IMR-90 (cell line): ENCODE results near the gene ALG8. TPM values are rescaled to one million over a fixed set of nuclear protein-coding genes. Genes with fewer than 3 reads are reported as not detected.

Experiments
- ATAC-seq: fragments of 200-7000 bp; cut with Tn5 transposase; 2 replicates; pipeline ENCODE4 v1.9.1; 2020; ENCODE audit warnings: low read depth, mild to moderate bottlenecking, moderate library complexity
- BruUV-seq: library from RNA; stranded (reverse); fragments of 400-500 nt; replicated peaks from 2 replicates; lab custom pipeline; 2021; lab: Mats Ljungman, UMichigan
- CTCF ChIA-PET: fragments of 300-600 bp; formaldehyde crosslinking; extraction: SDS; loops from one replicate; lab custom pipeline; 2021; ENCODE audit warnings: antibody characterized with exemption; lab: Yijun Ruan, JAX
- POLR2A ChIA-PET: fragments of 300-600 bp; sonication (Branson Sonifier 250); formaldehyde crosslinking; loops from one replicate; lab custom pipeline; 2022; ENCODE audit warnings: antibody characterized with exemption; ENCODE audit not compliant: unreplicated experiment; lab: Charles Lee
- DNase-seq: peaks from one replicate; pipeline ENCODE4 v3.0.0; 2013
- H2AFZ ChIP-seq: replicated peaks from 2 replicates; pipeline ENCODE3; 2013; ENCODE audit warnings: low read length, mild to moderate bottlenecking; ENCODE audit not compliant: poor library complexity
- H2AK5ac ChIP-seq: 2 replicates; pipeline ENCODE4 v1.6.1; 2013; ENCODE audit warnings: low read depth, low read length, inconsistent platforms
- H2AK9ac ChIP-seq: replicated peaks from 2 replicates; pipeline ENCODE3; 2013; ENCODE audit warnings: mild to moderate bottlenecking, low read depth, low read length, moderate library complexity; ENCODE audit not compliant: poor library complexity
- H2BK120ac ChIP-seq: 2 replicates; pipeline ENCODE4 v1.6.1; 2013; ENCODE audit warnings: low read depth, low read length, inconsistent platforms
- H2BK15ac ChIP-seq: 3 replicates; pipeline ENCODE4 v1.6.1; 2013; ENCODE audit warnings: low read depth, low read length, inconsistent platforms
- H2BK20ac ChIP-seq: 2 replicates; pipeline ENCODE4 v1.6.1; 2013; ENCODE audit warnings: low read depth, mild to moderate bottlenecking, inconsistent platforms, low read length, moderate library complexity
- H2BK5ac ChIP-seq: 2 replicates; pipeline ENCODE4 v1.6.1; 2013; ENCODE audit warnings: mild to moderate bottlenecking, low read depth, low read length, inconsistent platforms; ENCODE audit not compliant: poor library complexity, severe bottlenecking
- H3K14ac ChIP-seq: replicated peaks from 2 replicates; pipeline ENCODE4 v1.6.1; 2013; ENCODE audit warnings: low read depth, low read length, inconsistent platforms
- H3K18ac ChIP-seq: 2 replicates; pipeline ENCODE4 v1.6.1; 2013; ENCODE audit warnings: low read depth, low read length, control low read depth
- H3K23ac ChIP-seq: 2 replicates; pipeline ENCODE4 v1.6.1; 2013; ENCODE audit warnings: low read depth, low read length, inconsistent platforms
- H3K27ac ChIP-seq: 2 replicates; pipeline ENCODE4 v1.5.1; 2013; ENCODE audit warnings: mild to moderate bottlenecking, control low read depth, low read length; ENCODE audit not compliant: insufficient read depth
- H3K27me3 ChIP-seq: 2 replicates; pipeline ENCODE4 v1.6.1; 2013; ENCODE audit warnings: low read length; ENCODE audit not compliant: control insufficient read depth, insufficient read depth
- H3K36me3 ChIP-seq: 2 replicates; pipeline ENCODE4 v1.6.1; 2013; ENCODE audit warnings: low read length, mixed read lengths; ENCODE audit not compliant: control insufficient read depth, insufficient read depth
- H3K4ac ChIP-seq: 2 replicates; pipeline ENCODE4 v1.6.1; 2013; ENCODE audit warnings: low read depth, low read length, inconsistent platforms
- H3K4me1 ChIP-seq: 2 replicates; pipeline ENCODE4 v1.6.1; 2013; ENCODE audit warnings: low read length, mixed read lengths; ENCODE audit not compliant: control insufficient read depth, insufficient read depth
- H3K4me2 ChIP-seq: 2 replicates; pipeline ENCODE4 v1.6.1; 2013; ENCODE audit warnings: low read depth, mild to moderate bottlenecking, control low read depth, low read length, moderate library complexity
- H3K4me3 ChIP-seq: 2 replicates; pipeline ENCODE4 v1.5.1; 2013; ENCODE audit warnings: low read depth, mild to moderate bottlenecking, control low read depth, low read length, moderate library complexity; ENCODE audit not compliant: insufficient read depth
- H3K56ac ChIP-seq: 2 replicates; pipeline ENCODE4 v1.6.1; 2013; ENCODE audit warnings: low read length, inconsistent platforms; ENCODE audit not compliant: insufficient read depth; ENCODE audit errors: extremely low read depth
- H3K79me1 ChIP-seq, 2 experiments: 2 replicates each; pipeline ENCODE4 v1.6.1; 2013; ENCODE audit warnings: low read length in 2 of 2, inconsistent platforms in 1 of 2, low read depth in 1 of 2
- H3K9ac ChIP-seq: 2 replicates; pipeline ENCODE4 v1.6.1; 2013; ENCODE audit warnings: low read depth, low read length, control low read depth
- H3K9me1 ChIP-seq: 2 replicates; pipeline ENCODE4 v1.6.1; 2013; ENCODE audit warnings: low read length, inconsistent platforms; ENCODE audit not compliant: insufficient read depth
- H3K9me3 ChIP-seq: 2 replicates; pipeline ENCODE4 v1.6.1; 2013; ENCODE audit warnings: low read length; ENCODE audit not compliant: control insufficient read depth, insufficient read depth
- H4K20me1 ChIP-seq: 2 replicates; pipeline ENCODE4 v1.6.1; 2013; ENCODE audit warnings: low read length, inconsistent platforms; ENCODE audit not compliant: insufficient read depth
- H4K5ac ChIP-seq: 2 replicates; pipeline ENCODE4 v1.6.1; 2013; ENCODE audit warnings: mild to moderate bottlenecking, low read depth, low read length, control low read depth
- H4K8ac ChIP-seq, 2 experiments: 2 replicates each; pipeline ENCODE4 v1.6.1; 2013; ENCODE audit warnings: low read depth in 2 of 2, low read length in 2 of 2, control low read depth in 1 of 2, inconsistent platforms in 1 of 2
- H4K91ac ChIP-seq: 2 replicates; pipeline ENCODE4 v1.6.1; 2013; ENCODE audit warnings: low read depth, low read length, inconsistent platforms; ENCODE audit not compliant: insufficient read depth
- BHLHE40 ChIP-seq: fragments of 150-350 bp; IDR thresholded peaks from 2 replicates; pipeline ENCODE4 v1.6.1; 2016; ENCODE audit warnings: mild to moderate bottlenecking, low read depth, low read length
- CHD1 ChIP-seq: IDR thresholded peaks from 2 replicates; pipeline ENCODE4 v1.6.1; 2012; ENCODE audit warnings: low read depth, low read length, improper control_type of control experiment
- MAFK ChIP-seq: IDR thresholded peaks from 2 replicates; pipeline ENCODE4 v1.6.1; 2012; ENCODE audit warnings: low read depth, low read length, improper control_type of control experiment
- MAZ ChIP-seq: IDR thresholded peaks from 2 replicates; pipeline ENCODE4 v1.6.1; 2012; ENCODE audit warnings: low read depth, mild to moderate bottlenecking, low read length, improper control_type of control experiment, moderate library complexity, borderline replicate concordance
- MXI1 ChIP-seq: IDR thresholded peaks from 2 replicates; pipeline ENCODE4 v1.6.1; 2012; ENCODE audit warnings: low read depth, mild to moderate bottlenecking, low read length, moderate library complexity, borderline replicate concordance
- NFE2L2 ChIP-seq: fragments of 150-350 bp; IDR thresholded peaks from 2 replicates; pipeline ENCODE4 v1.6.1; 2016; ENCODE audit warnings: low read depth, mild to moderate bottlenecking, low read length
- POLR2A ChIP-seq: IDR thresholded peaks from 2 replicates; pipeline ENCODE4 v1.6.1; 2012; ENCODE audit warnings: mild to moderate bottlenecking, low read depth, low read length
- RAD21 ChIP-seq: IDR thresholded peaks from 2 replicates; pipeline ENCODE4 v1.6.1; 2012; ENCODE audit warnings: low read length, improper control_type of control experiment
- RCOR1 ChIP-seq: IDR thresholded peaks from 2 replicates; pipeline ENCODE4 v1.6.1; 2012; ENCODE audit warnings: mild to moderate bottlenecking, low read length, improper control_type of control experiment; ENCODE audit not compliant: insufficient replicate concordance
- RFX5 ChIP-seq: IDR thresholded peaks from 2 replicates; pipeline ENCODE4 v1.8.0; 2012; ENCODE audit warnings: low read depth, mild to moderate bottlenecking, low read length, moderate library complexity
- SMC3 ChIP-seq: fragments of 150-350 bp; IDR thresholded peaks from 2 replicates; pipeline ENCODE4 v1.6.1; 2016; ENCODE audit warnings: low read depth, mild to moderate bottlenecking, antibody characterized with exemption, low read length, moderate library complexity
- WGBS, 2 experiments: methylation state at CpG; one replicate each; pipeline versions ENCODE4 v1.1.5 to v1.1.7; 2013; ENCODE audit warnings: missing lambda C conversion rate in 2 of 2; ENCODE audit not compliant: insufficient read length in 1 of 2; ENCODE audit errors: extremely low coverage in 2 of 2; 5-methylcytosine and 5-hydroxymethylcytosine counted together
- dilution Hi-C: fragments of 300-500 bp; cut with HindIII; formaldehyde crosslinking; loops from one replicate; pipeline ENCODE4 v1.14.3; 2018; ENCODE audit warnings: low sequenced_read_pairs; ENCODE audit not compliant: unreplicated experiment
- in situ Hi-C: fragments of 300-500 bp; cut with MboI; formaldehyde crosslinking; loops from 3 replicates; pipeline ENCODE4 v1.14.3; 2019; ENCODE audit warnings: low sequenced_read_pairs, inconsistent platforms, mixed read lengths
- intact Hi-C: fragments of 100-400 bp; cut with micrococcal nuclease; formaldehyde crosslinking; loops from 2 replicates; pipeline ENCODE4 v1.10.0; 2022
- polyA plus RNA-seq, 3 experiments: library from polyadenylated mRNA; depleted of rRNA; stranded (reverse); fragments of >200 nt; gene quantifications; 2 replicates each; pipeline ENCODE4 v1.2.3, GENCODE V29; 2012; ENCODE audit warnings: low replicate concordance in 1 of 3
- total RNA-seq: library from RNA; depleted of rRNA; stranded (reverse); fragments of >200 nt; gene quantifications from 2 replicates; pipeline ENCODE4 v1.2.3, GENCODE V29; 2012
- TF ChIP-seq, protein P1 (sequence below): fragments of 150-350 bp; IDR thresholded peaks from 2 replicates; pipeline ENCODE4 v1.6.1; 2017; ENCODE audit warnings: mild to moderate bottlenecking, antibody characterized with exemption, low read length, low read depth

ALG8 gene
- total and polyA plus RNA-seq, 2 of the 4 experiments (the other 2 are of a cell fraction), result 27.8 to 31.8 TPM

DNA sequence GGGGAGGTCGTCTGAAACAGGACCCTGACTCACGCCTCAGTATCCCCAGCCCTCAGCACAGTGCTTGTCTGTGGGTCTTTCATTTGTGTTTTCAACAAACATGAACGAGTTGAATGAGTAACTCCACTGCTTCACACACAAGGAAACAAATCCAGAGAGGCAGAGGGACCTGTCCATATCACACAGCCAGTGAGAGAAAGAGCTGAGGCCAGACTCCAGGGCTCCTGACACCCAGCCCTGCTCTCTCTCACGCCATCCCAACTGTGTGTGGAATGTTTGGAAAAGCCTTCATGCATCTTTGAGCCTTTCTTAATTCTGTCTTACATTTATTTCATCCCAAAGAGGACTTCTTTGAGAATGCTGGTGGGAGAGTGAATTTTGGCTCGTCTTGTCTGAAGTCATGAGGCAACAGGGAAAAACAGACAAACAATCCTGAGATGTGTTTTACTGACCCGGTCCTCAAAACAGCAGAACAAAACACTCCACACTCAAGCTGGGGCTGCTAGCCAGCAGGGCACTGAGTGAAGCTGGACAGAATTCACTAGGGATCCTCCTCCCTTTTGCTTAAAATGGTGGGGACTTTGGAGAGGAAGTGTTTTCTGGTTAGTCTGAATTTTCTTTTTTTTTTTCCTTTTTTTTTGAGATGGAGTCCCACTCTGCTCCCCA lies 19.7 kb upstream of the ALG8 start:
- ChIA-PET POLR2A (no interaction called here), CTCF (interaction anchor here (1.5 kb wide), 1 partner anchor 9 kb away, joined by 8 read pairs; no protein-coding TSS in a partner anchor)
- no peak overlapping the region for H3K4ac ChIP-seq
- H3K4me1 ChIP-seq, result peaks cover 7% of the 10 kb centered on the region
- no peak overlapping the region; the same call in 1 of the 2 replicates for H2AK5ac ChIP-seq
- no peak overlapping the region; the same call in 1 of the 2 replicates for H4K5ac ChIP-seq
- TF ChIP-seq BHLHE40 (no peak), MXI1 (no peak), POLR2A (no peak), RFX5 (no peak), CHD1 (no peak), MAFK (no peak), RAD21 (no peak), MAZ (no peak), NFE2L2 (no peak), SMC3 (no peak), RCOR1 (no peak)
- TF ChIP-seq, protein P1, sequence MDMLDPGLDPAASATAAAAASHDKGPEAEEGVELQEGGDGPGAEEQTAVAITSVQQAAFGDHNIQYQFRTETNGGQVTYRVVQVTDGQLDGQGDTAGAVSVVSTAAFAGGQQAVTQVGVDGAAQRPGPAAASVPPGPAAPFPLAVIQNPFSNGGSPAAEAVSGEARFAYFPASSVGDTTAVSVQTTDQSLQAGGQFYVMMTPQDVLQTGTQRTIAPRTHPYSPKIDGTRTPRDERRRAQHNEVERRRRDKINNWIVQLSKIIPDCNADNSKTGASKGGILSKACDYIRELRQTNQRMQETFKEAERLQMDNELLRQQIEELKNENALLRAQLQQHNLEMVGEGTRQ, result no peak
- no peak overlapping the region; the same call in 1 of the 2 replicates for H3K4me2 ChIP-seq
- H3K79me1 ChIP-seq, result no peaks in the 10 kb centered on the region
- no peak overlapping the region for H3K56ac ChIP-seq
- H2BK120ac ChIP-seq, result no peak overlapping the region
- H2BK20ac ChIP-seq, result no peak overlapping the region
- H2AFZ ChIP-seq, result peak overlapping the region; percentile 34
- BruUV-seq, result no TSS peak
- H4K8ac ChIP-seq, result peak overlapping the region in 1 of 2 experiments; percentile 21; a peak in 1 of 4 replicates
- H3K9me1 ChIP-seq, result peaks cover 5% of the 10 kb centered on the region
- no peaks in the 10 kb centered on the region for H3K9me3 ChIP-seq
- no peak overlapping the region for H2BK5ac ChIP-seq
- in situ Hi-C loops, result no loop called here
- no peaks in the 10 kb centered on the region for H3K36me3 ChIP-seq
- H2AK9ac ChIP-seq, result no peak overlapping the region
- WGBS, 2 experiments, result no CpG with 5 or more reads among the region's 6 CpGs
- ATAC-seq (peak; percentile 78), DNase-seq (peak; percentile 16)
- no peaks in the 10 kb centered on the region for H3K27me3 ChIP-seq
- H3K27ac ChIP-seq, result peak overlapping the region; percentile 12; the same call in 1 of the 2 replicates
- no peak overlapping the region for H3K14ac ChIP-seq
- no peaks in the 10 kb centered on the region for H4K20me1 ChIP-seq
- H4K91ac ChIP-seq, result no peak overlapping the region
- intact Hi-C loops, result no loop called here
- no peak overlapping the region for H3K4me3 ChIP-seq
- no peak overlapping the region for H2BK15ac ChIP-seq
- no peak overlapping the region for H3K9ac ChIP-seq
- H3K23ac ChIP-seq, result no peak overlapping the region; the same call in 1 of the 2 replicates
- no peak overlapping the region; the same call in 1 of the 2 replicates for H3K18ac ChIP-seq
- dilution Hi-C loops, result no loop called here
